K562 (cell line): Measurements from ENCODE around the gene PPEF2. TPM values are rescaled to one million over a fixed set of nuclear protein-coding genes. Genes with fewer than 3 reads are reported as not detected.

Source experiments
- CHD2 ChIP-seq: IDR thresholded peaks from 2 replicates; pipeline ENCODE4 v1.6.1; 2011; ENCODE audit warnings: low read depth, low read length
- CREB1 ChIP-seq, 2 experiments: sonication (generic) in 1 of 2; formaldehyde crosslinking in 1 of 2; IDR thresholded peaks; 2 replicates each; pipeline versions ENCODE4 v1.6.1 to v1.8.0; 2012 to 2022; ENCODE audit warnings: inconsistent platforms in 1 of 2, mild to moderate bottlenecking in 1 of 2, missing genetic modification reagents in 1 of 2, moderate library complexity in 1 of 2
- CTBP1 ChIP-seq: fragments of 450-650 bp; IDR thresholded peaks from 2 replicates; pipeline ENCODE4 v1.6.1; 2016; ENCODE audit warnings: borderline replicate concordance
- HBP1 ChIP-seq: fragments of 450-650 bp; formaldehyde crosslinking; IDR thresholded peaks from 2 replicates; pipeline ENCODE4 v1.4.0; 2022; ENCODE audit warnings: missing genetic modification characterization
- HDAC3 ChIP-seq: fragments of 450-650 bp; IDR thresholded peaks from 2 replicates; pipeline ENCODE4 v1.6.1; 2018; ENCODE audit warnings: borderline replicate concordance, mild to moderate bottlenecking, moderate library complexity; ENCODE audit not compliant: partially characterized antibody
- MBD1 ChIP-seq: fragments of 250-450 bp; sonication (Bioruptor Pico); IDR thresholded peaks from 2 replicates; pipeline ENCODE4 v1.8.0; 2022; ENCODE audit warnings: inconsistent platforms
- MLLT1 ChIP-seq, 2 experiments: fragments of 450-650 bp; IDR thresholded peaks; 2 replicates each; pipeline ENCODE4 v1.6.1; 2016
- NR4A1 ChIP-seq, 2 experiments: fragments of 250-450 bp in 1 of 2; fragments of 450-650 bp in 1 of 2; sonication (Bioruptor Pico) in 1 of 2; IDR thresholded peaks; 2 replicates each; pipeline versions ENCODE4 v1.4.0 to v1.6.1; 2016 to 2020; ENCODE audit warnings: mild to moderate bottlenecking in 2 of 2, missing compliant biosample characterization in 1 of 2, missing genetic modification characterization in 1 of 2, moderate library complexity in 1 of 2
- PRDM10 ChIP-seq: fragments of 450-650 bp; IDR thresholded peaks from 2 replicates; pipeline ENCODE4 v1.6.1; 2018; ENCODE audit not compliant: partially characterized antibody
- RFX5 ChIP-seq: IDR thresholded peaks from 2 replicates; pipeline ENCODE4 v1.6.1; 2011; ENCODE audit warnings: low read depth, mild to moderate bottlenecking, improper control_type of control experiment, low read length
- SUPT5H ChIP-seq: fragments of 450-650 bp; IDR thresholded peaks from 2 replicates; pipeline ENCODE4 v1.6.1; 2016
- ZBTB33 ChIP-seq: sonication (generic); formaldehyde crosslinking; IDR thresholded peaks from 2 replicates; pipeline ENCODE4 v1.8.1; 2023; ENCODE audit warnings: mild to moderate bottlenecking, missing genetic modification reagents
- ZC3H11A ChIP-seq: IDR thresholded peaks from 2 replicates; pipeline ENCODE4 v1.6.1; 2012; ENCODE audit warnings: low read depth, low read length, improper control_type of control experiment
- ZFP36 ChIP-seq: fragments of 150-350 bp; IDR thresholded peaks from 2 replicates; pipeline ENCODE4 v1.6.1; 2018; ENCODE audit warnings: low read length, low read depth; ENCODE audit not compliant: partially characterized antibody
- ZNF785 ChIP-seq: fragments of 250-450 bp; sonication (Bioruptor Pico); IDR thresholded peaks from 2 replicates; pipeline ENCODE4 v1.4.0; 2020; ENCODE audit warnings: mild to moderate bottlenecking
- polyA plus RNA-seq, 8 experiments: library from polyadenylated mRNA; depleted of rRNA in 4 of 8; stranded (reverse) in 5 of 8; unstranded in 3 of 8; fragments of >200 nt; fragmentation: Nextera tagmentation in 2 of 8; fragmentation: Illumina TruSeq in 1 of 8; extraction: Ambion mirVana in 2 of 8; extraction: Trizol in 1 of 8; gene quantifications; 2 replicates each; pipeline versions ENCODE4 v1.2.1 to v1.2.3, GENCODE V29; 2011 to 2014; ENCODE audit warnings: inconsistent platforms in 1 of 8, missing spikeins in 1 of 8
- total RNA-seq, 7 experiments: library from RNA; depleted of rRNA in 6 of 7; stranded (reverse); fragments of >200 nt in 6 of 7; fragmentation: Illumina TruSeq in 2 of 7; extraction: Trizol in 2 of 7; gene quantifications; 2 replicates each; pipeline versions ENCODE4 v1.2.1 to v1.2.3, GENCODE V29; 2011 to 2021; ENCODE audit warnings: low replicate concordance in 1 of 7

Gene PPEF2
- total and polyA plus RNA-seq, 9 of the 15 experiments (the other 6 are each of a cell fraction or from before 2014, with no cell fraction given), result not detected

GRCh38 chr4:75939890-75940691 is 37.8 kb upstream of the PPEF2 start (continued):
- TF ChIP-seq ZBTB33 (CRISPR knock-in tag), result no peak
- TF ChIP-seq CTBP1, result peak; percentile 20; the same call in 1 of the 2 replicates
- TF ChIP-seq SUPT5H, result no peak
- TF ChIP-seq CHD2, result no peak
- TF ChIP-seq ZNF785 (CRISPR knock-in tag), result no peak
- no peak for TF ChIP-seq HDAC3
- TF ChIP-seq MBD1 (CRISPR knock-in tag), result no peak
- TF ChIP-seq NR4A1 (CRISPR knock-in tag; IDR thresholded peaks at IDR 0.05), result no peak
- no peak for TF ChIP-seq NR4A1 (tag; IDR thresholded peaks at IDR 0.05)
- TF ChIP-seq ZFP36, result no peak
- no peak for TF ChIP-seq RFX5
- peak; percentile 79 for TF ChIP-seq PRDM10
- TF ChIP-seq ZC3H11A, result no peak
- no peak for TF ChIP-seq HBP1 (CRISPR knock-in tag)
- TF ChIP-seq MLLT1 (IDR thresholded peaks at IDR 0.05), result no peak
- peak; percentile 15; the same call in 1 of the 2 replicates for TF ChIP-seq CREB1 (IDR thresholded peaks at IDR 0.05)
- TF ChIP-seq CREB1 (CRISPR knock-in tag; IDR thresholded peaks at IDR 0.05), result no peak
